Heart left ventricle (tissue), 13 donors: Measurements from ENCODE around the gene RAPGEF3.

Experiments used
- CTCF ChIP-seq, 12 donors: fragments of 200-600 bp; sonication (generic) in 4 of 12; IDR thresholded peaks; one replicate each; pipeline versions ENCODE4 v1.5.0 to v1.8.0; 2018 to 2022; ENCODE audit warnings: antibody characterized with exemption in 12 of 12, mild to moderate bottlenecking in 5 of 12
- POLR2A ChIP-seq, 2 donors: fragments of 450-650 bp; IDR thresholded peaks; one replicate each; pipeline ENCODE4 v1.6.1; 2017; ENCODE audit warnings: antibody characterized with exemption in 2 of 2, mild to moderate bottlenecking in 2 of 2, moderate library complexity in 2 of 2
- donor health status: ischemic (EF 13 %, LVEDD 7.1; RV severe dilation, severe dysfunction).
- donor health status: DM: no; HTN: yes; CAD: no.
- donor health status: DM: no; HTN: no; CAD: no.
- donor health status: ischemic (EF 25% LVEDD 6.9; RV normal size, moderate dysfunction).
- donor health status: ischemic (EF 25% LVEDD 5.7; RV mildly dilated, moderate dysfunction).
- donor health status: ischemic (EF 35%, LVEDD 5.7; RV mildly dilated, moderate dysfunction).
- donor health status: nonischemic (EF 11% LVEDD 7.7; RV severe dilation, severe dysfunction).
- donor health status: DM: yes; HTN: yes; CAD: no.
- donor health status: PGD.
- donor health status: ischemic (EF 29% LVEDD 5.4; RV normal size, mild dysfunction).
- donor health status: nonischemic (EF 23%, LVEDD 6.1; RV moderate dilation, normal function).

DNA sequence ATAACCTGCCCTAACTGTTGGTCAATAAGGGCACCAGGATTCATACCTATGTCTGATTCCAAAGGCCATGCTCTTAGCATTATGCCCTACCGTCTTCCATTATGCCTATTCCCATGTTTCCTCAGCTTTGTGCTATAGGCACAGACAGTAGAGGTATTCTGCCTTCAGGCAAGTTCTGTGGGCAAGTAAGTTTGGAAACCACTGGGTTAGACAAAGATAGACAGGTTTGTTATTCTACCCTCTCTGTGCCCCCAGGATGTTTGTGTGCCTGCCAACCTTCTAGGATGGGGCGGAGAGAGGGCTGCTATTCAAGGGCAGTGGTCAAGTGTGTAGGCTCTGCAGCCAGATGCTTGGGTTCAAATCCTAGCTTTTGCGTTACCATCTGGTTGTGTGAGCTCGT, 4.6 kb downstream of the RAPGEF3 start:
- no peak for TF ChIP-seq CTCF (IDR thresholded peaks at IDR 0.05)
- TF ChIP-seq POLR2A (IDR thresholded peaks at IDR 0.05), result no peak
